Measurements from ENCODE around the gene ITGB8.

DNA sequence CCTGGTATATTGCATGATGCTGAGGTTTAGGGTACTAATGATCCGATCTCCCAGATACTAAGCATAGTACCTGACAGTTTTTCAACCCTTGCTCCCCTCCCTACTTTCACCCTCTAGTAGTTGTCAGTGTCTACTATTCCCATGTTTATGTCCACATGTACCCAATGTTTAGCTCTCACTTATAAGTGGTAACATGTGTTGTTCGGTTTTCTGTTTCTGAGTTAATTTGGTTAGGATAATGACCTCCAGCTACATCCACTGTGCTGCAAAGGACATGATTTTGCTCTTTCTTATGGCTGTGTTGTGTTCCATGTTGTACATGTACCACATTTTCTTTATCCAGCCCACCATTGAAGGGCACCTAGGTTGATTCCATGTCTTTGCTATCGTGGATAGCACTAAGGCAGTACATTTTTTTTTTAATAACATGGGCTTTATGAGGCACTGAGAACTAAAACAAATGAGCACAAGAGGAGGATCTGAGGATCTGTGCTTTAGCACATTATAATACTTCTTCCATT is 28.1 kb downstream of the ITGB8 start:
- no peak for TF ChIP-seq POLR2A (IDR thresholded peaks at IDR 0.05)
- TF ChIP-seq, protein P1, sequence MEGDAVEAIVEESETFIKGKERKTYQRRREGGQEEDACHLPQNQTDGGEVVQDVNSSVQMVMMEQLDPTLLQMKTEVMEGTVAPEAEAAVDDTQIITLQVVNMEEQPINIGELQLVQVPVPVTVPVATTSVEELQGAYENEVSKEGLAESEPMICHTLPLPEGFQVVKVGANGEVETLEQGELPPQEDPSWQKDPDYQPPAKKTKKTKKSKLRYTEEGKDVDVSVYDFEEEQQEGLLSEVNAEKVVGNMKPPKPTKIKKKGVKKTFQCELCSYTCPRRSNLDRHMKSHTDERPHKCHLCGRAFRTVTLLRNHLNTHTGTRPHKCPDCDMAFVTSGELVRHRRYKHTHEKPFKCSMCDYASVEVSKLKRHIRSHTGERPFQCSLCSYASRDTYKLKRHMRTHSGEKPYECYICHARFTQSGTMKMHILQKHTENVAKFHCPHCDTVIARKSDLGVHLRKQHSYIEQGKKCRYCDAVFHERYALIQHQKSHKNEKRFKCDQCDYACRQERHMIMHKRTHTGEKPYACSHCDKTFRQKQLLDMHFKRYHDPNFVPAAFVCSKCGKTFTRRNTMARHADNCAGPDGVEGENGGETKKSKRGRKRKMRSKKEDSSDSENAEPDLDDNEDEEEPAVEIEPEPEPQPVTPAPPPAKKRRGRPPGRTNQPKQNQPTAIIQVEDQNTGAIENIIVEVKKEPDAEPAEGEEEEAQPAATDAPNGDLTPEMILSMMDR (IDR thresholded peaks at IDR 0.05) = no peak

All from ovary (tissue), 3 donors.